GM21576 (cell line): Measurements from ENCODE around the gene ANKRD11.
"Not testable (repeated sequence)": the region's sequence is repeated elsewhere in the genome, so short reads cannot be mapped to it uniquely, and the experiment has no call there.

Source experiments
- ATAC-seq: cut with Tn5 transposase; IDR thresholded peaks from one replicate; pipeline ENCODE4 v1.9.1; 2021; ENCODE audit warnings: mild to moderate bottlenecking, moderate library complexity; ENCODE audit not compliant: unreplicated experiment

The ANKRD11 gene

DNA sequence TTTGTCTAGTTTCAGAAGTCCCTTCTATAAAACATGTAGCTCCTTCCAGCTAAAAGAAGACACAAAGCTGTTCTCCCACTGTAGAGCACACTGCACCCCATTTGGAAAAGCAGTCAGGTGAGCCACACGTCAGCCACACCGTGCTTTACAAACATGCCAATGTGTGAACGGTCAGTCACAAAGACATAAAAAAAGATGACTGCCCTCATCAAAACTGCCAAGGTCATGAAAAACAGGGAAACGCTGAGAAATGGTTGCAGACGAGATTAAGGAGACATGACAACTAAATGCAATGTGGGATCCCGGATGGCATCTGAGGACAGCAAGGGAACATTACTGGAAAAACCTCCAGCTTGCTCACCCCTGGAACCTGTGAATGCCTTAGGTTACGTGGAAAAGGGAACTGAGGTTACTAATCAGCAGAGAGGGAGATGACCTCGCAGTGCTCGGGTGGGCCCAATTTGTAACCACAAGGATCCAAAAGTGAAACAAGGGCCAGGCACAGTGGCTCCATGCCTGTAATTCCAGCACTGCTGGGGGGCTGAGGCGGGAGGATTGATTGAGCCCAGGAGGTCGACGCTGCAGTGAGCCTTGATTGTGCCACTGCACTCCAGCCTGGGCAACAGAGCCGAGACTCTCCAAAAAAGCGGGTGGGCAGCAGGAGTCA lies 8.1 kb downstream of the ANKRD11 start:
- ATAC-seq = no peak

DNA sequence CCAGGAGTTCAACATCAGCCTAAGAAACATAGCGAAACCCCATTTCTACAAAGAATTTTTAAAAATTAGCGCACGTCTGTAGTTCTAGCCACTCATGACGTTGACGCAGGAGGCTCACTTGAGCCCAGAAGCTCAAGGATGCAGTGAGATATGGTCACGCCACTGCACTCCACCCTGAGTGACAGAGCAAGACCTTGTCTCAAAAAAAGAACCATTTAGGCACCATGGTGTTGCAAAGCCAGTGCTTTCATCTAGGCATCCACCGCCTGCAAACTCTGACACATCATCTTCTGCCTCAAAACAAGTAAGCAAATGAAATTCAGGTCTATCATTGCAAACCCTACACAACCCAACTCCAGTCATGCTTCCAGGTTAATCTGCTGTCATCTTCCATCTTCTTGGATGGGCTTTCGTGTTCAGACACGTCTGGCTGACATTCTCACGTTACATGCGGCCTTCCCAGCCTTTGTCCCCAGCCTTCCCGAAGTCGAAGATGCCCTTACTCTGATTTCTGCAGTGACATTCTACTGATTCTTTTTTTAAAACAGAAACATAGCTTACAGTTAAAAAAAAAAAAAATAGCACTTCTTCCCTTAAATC lies 8.9 kb downstream of the ANKRD11 start:
- no peak for ATAC-seq

DNA sequence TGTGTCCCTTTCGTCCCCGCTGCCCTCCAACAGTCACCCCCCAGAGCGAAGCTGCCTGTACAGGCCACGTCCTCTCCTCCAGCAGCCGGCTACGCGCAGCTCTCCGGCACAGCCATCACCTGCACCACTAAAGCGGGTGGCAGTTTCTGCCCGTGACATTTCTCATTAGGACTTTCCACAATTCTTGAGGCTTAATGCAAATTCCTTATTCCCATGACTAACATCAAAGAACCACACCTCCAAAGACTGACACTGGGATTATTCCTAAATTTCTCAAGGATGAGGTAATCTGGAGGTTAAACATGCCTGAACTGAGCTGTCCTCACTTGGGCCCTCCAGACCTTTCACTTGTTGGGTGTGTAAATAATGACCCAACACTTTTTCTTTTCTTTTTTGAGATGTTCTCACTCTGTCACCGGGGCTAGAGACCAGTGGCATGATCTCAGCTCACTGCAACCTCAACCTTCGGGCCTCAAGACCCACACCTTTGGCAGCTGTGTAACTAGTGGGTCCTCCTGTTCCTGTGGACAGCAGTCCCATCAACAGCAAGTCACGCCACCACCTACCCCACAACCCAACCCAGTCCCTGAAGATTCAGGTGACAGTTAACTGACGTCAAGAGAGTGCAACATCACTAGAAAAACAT lies 11.7 kb downstream of the ANKRD11 start:
- no peak for ATAC-seq

DNA sequence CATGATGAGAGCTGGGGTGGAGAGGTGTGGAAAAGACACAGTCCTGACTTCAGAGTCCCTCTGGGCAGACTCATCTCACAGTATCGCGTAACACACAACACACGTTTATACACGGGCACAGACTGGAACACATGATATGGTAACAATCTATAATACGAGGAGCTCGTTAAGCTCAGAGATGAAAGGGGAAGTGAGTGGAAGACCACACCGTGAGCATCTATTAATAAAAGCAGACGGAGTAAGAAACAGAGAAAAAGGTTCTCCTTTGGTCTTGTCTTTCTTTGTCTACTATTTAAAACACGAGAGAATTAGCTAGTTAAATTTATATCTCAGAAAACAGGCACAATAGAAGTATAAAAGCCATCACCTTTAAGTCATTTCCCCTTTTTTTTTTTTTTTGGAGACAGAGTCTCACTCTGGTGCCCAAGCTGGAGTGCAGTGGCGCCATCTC lies 13.5 kb downstream of the ANKRD11 start:
- ATAC-seq = peak; percentile 58

DNA sequence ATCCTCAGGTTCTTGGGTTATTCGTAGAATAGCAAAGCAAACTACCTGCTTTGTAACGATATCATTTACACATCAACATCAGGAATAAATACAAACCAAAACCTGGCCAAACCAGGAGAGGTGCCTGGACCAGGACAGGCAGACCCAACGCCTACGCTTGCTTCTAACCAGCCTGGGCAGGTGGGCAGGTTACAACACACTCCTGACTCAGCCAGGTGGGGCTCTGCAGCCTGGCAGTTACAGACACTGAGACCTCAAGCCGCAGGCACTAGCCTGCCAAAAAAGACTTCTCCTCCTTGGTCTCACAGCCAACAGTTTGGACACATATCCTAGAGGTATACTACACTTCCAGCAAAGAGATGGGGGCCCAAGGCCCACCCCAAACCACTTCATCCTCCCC lies 14.0 kb downstream of the ANKRD11 start:
- no peak for ATAC-seq

DNA sequence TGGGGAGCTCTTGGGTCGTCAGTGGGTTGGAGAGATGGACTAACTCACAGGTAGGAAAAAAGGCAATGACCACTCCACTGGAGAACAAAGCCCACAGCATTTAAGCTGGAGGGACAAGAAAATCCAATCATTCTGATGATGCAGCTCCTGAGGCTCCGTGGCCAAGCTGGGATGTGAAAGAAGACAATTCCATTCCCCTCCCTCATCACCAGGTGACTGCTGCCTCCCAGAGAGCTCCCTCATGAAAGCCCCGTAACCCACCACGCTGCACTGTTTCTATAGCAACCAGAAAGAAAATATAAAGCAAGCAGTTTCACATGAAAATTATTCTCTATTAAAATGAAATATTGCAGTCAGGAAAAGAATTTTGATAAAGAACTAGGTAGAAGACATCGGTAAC lies 15.2 kb downstream of the ANKRD11 start:
- ATAC-seq = no peak

DNA sequence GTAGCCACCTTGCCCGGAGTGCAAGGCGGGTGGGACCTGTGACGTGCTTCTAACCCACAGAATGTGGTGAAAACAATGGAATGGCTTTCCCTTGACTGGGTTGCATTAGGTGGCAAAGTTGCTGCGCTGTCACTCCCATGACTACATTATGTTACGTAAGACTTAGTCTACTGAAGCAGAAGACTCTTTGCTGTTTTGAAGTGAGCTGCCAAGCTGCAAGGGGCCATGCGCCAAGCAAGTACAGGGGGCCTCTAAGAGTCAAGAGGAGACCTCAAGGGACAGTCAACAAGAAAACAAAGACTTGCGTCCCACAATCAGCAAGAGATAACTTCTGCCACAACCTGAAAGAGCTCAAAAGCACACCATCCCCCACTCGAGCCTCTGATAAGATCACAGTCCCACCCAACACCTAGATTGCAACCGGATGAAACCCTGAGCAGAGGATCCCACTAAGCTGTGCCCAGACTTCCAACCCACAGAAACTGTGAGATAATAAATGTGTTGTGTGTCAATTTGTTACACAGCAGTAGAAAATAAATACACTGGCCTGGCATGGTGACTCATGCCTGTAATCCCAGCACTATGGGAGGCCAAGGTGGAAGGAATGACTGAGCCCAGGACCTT lies 16.5 kb downstream of the ANKRD11 start:
- ATAC-seq = no peak

DNA sequence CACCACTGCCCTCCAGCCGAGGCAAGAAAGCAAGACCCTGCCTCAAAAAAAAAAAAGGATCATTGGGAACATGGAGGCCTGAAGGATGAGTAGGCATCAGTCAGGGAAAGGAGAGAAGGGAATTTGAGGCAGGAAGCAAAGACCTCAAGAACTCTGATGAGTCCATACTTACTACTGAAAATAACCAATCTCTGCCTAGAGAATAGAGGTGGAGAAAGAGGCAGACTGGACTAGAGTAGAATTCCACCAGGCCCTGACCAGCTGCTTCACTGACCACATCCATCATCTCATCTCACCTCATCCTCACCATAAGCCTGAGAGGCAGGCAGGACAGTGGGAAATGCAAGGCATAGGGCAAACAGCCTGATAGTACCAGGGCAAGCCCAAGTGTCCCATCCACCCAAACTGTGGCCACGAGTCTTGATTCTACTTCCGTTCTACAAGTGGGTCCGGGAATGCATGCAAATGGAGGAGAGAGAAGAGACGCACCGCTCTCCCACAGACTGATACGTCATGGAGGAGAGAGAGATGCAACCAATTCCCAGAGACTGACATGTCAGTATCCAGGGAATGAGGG lies 17.1 kb downstream of the ANKRD11 start:
- no peak for ATAC-seq

DNA sequence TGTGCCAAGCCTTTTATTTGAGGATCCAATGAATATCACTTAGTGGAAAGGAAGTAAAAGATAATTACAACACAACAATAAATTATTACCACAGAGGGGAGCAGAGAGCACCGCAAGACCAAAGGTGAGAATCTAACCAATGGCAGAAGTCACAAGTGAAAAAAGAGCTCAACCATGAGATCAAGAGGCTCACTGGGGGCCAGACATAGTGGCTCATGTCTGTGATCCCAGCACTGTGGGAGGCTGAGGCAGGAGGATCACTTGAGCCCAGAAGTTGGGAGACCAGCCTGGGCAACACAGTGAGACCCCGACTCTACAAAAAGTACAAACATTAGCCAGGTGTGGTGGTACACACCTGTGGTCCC lies 17.7 kb downstream of the ANKRD11 start:
- ATAC-seq = no peak

DNA sequence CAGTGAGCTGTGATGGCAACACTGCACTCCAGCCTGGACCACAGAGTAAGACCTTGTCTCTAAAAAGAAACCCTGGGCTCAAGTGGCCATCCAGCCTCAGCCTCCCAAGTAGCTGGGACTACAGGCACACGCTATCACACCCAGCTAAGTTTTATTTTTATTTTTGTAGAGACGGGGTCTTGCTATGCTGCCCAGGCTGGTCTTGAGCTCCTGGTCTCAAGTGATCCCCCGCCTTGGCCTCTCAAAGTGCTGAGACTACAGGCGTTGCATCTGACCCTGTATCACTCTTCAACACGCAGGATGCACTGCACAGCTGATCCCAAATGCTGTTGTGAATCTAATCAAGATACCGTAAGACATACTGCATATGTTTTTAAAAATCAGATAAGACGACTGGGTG lies 23.0 kb downstream of the ANKRD11 start:
- no peak for ATAC-seq

DNA sequence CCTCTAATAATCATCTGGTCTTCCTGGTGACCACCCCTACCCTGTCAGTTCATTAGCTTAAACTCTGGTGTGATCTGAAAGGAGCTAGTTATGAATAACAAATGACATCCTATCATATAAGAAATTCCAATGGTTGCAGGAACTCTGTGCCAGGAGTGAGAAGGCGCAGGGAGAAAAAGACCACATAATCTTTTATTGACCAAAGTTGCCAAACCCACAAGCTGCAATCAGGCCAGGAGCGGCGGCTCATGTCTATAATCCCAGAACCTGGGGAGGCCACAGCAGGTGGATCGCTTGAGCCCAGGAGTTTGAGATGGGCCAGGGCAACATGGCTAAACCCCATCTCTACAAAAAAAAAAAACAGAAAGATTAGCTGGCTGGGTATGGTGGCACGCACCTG lies 23.4 kb downstream of the ANKRD11 start:
- ATAC-seq = no peak

DNA sequence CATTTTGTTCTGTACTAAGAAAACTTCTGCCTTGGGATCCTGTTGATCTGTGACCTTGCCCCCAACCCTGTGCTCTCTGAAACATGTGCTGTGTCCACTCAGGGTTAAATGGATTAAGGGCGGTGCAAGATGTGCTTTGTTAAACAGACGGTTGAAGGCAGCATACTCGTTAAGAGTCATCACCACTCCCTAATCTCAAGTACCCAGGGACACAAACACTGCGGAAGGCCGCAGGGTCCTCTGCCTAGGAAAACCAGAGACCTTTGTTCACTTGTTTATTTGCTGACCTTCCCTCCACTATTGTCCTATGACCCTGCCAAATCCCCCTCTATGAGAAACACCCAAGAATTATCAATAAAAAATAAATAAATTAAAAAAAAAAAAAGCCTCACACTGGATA lies 27.0 kb downstream of the ANKRD11 start:
- ATAC-seq = not testable (repeated sequence)

DNA sequence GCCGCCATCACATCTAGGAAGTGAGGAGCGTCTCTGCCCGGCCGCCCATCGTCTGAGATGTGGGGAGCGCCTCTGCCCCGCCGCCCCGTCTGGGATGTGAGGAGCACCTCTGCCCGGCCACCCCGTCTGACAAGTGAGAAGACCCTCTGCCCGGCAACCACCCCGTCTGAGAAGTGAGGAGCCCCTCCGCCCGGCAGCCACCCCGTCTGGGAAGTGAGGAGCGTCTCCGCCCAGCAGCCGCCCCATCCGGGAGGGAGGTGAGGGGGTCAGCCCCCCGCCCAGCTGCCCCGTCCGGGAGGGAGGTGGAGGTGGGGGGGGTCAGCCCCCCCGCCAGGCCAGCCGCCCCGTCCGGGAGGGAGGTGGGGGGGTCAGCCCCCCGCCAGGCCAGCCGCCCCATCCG lies 27.7 kb downstream of the ANKRD11 start:
- not testable (repeated sequence) for ATAC-seq

DNA sequence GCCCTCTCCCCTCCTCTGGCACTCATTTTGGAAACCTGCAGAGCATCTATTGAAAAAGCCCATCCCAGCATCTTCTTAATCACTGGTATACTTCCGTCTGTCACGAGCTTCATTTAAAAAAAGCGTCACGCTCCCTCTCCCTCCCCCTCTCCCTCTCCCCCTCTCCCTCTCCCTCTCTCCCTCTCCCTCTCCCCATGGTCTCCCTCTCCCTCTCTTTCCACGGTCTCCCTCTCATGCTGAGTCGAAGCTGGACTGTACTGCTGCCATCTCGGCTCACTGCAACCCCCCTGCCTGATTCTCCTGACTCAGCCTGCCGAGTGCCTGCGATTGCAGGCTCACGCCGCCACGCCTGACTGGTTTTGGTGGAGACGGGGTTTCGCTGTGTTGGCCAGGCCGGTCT lies 28.5 kb downstream of the ANKRD11 start:
- ATAC-seq = not testable (repeated sequence)

DNA sequence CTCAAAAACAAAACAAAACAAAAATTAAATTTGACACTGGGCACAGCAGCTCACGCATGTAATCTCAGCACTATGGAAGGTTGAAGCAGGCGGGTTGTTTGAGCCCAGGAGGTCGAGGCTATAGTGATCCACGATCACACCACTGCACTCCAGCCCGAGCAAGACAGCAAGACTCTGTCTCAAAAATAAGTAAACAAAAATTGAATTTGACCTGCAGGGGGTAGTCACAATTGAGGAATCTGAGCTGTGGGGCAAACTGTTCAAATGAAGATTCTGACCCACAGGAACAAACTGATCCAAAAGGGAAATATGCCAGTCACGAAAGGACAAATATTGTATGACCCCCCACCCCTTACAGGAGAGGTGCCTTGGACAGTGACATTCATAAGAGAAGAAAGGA lies 29.8 kb downstream of the ANKRD11 start:
- no peak for ATAC-seq

DNA sequence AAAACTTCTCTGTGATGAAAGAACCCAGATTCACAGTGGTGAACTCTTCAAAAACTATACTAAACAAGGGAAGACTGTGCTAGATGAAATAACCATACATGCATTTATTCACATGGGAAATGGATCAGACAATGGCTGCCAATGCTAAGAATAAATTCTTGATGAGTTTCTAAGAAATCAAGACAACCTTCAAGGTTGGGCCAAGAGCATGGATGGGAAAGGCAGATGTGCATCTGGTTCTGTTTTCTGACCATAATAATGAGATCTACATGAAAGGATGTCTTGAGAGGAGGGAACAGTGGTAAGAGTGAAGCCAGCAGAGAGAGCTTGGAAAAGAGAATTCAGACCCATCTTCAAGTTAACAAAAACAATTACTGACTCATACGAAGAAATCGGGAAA lies 31.4 kb downstream of the ANKRD11 start:
- ATAC-seq = no peak

DNA sequence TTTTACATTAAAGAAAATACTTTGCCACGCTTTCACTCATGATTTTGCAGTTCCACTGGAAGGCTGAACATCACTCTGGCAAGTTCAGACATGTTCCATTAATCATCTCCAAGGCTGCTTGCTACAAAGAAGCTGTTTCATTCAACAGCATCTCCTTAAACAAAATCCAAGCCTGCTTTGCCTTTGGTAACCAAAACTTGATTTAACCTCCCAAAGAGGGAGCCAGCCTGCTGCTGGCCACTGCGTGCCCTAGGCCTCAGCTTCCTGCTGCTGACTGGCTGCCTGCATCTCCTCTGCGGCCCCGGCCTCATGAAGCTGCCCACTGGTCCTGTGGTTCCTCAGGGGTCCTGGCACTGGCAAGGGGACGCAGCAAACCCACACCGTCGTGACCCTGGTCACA lies 31.8 kb downstream of the ANKRD11 start:
- ATAC-seq = no peak

DNA sequence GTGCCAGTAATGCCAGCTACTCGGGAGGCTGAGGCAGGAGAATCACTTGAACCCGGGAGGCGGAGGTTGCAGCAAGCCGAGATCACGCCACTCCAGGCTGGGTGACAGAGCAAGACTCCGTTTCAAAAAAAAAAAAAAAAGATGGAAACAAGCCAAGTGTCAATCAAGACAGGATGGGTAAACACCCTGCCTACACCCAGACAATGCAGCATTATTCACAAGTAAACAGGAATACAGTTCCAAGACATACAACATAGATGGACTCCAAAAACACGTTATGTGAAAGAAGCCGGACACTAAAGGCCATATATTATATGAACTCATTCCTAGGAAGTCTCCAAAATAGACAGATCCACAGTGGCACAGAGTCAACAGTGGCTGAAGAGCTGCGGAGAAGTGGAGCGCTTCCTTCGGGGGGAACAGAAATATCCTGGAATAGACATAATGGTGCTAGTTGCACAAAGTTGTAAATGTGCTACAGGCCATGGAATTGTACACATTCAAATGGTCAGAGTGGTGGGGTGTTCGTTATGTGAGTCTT lies 33.9 kb downstream of the ANKRD11 start:
- ATAC-seq = no peak

DNA sequence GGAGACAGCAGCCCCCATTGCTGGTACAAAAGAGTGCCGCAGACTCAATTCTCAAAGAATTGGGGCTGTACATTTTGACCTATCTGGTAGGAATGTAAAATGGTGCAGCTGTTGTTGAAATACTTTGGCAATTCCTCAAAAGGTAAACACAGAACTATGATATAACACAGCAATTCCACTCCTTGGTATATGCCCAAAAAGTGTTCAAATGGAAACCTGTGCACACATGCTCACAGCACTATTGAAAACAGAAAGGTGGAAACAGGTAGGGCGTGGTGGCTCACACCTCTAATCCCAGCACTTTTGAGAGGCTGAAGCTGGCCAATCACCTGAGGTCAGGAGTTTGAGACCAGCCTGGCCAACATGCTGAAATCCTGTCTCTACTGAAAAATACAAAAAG lies 34.7 kb downstream of the ANKRD11 start:
- no peak for ATAC-seq

DNA sequence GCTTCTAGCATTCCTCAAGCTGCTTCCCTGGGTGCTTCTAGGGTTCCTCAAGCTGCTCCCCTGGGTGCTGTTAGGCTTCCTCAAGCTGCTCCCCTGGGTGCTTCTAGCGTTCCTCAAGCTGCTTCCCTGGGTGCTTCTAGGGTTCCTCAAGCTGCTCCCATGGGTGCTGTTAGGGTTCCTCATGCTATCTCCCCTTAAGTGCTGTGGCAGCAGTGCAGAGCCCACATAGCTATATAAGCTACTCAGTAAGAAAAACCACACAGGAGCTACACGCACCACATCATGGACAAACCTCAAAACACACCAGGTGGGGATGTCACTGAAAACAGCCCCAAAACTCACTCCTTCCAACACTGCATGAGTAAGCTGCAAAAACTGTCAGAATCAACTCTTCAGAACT lies 35.2 kb downstream of the ANKRD11 start:
- no peak for ATAC-seq

DNA sequence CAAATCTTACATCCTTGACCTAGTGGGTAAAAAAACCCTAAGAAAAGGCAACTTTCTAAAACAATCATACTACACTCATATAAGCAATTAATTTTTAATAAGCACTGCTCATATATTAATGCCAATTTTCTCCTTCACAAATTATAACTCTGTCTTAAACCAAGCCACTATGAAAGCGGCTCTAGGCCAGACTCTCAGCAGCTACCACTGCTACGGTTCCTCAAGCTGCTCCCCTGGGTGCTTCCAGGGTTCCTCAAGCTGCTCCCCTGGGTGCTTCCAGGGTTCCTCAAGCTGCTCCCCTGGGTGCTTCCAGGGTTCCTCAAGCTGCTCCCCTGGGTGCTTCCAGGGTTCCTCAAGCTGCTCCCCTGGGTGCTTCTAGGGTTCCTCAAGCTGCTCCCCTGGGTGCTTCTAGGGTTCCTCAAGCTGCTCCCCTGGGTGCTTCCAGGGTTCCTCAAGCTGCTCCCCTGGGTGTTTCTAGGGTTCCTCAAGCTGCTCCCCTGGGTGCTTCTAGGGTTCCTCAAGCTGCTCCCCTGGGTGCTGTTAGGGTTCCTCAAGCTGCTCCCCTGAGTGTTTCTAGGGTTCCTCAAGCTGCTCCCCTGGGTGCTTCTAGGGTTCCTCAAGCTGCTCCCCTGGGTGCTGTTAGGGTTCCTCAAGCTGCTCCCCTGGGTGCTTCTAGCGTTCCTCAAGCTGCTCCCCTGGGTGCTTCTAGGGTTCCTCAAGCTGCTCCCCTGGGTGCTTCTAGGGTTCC lies 35.8 kb downstream of the ANKRD11 start:
- ATAC-seq = not testable (repeated sequence)
